ENCODE data around the gene RIMS4. TPM values are rescaled to one million over a fixed set of nuclear protein-coding genes. Genes with fewer than 3 reads are reported as not detected.

RIMS4 gene
- total and polyA plus RNA-seq, 9 of the 15 experiments (the other 6 are each of a cell fraction or from before 2014, with no cell fraction given) = 0.04 TPM; not detected in 8

Other genes starting within 250 kb of the RIMS4 start
Only the 7 nearest of the 8 such genes appear.
- gene ADA, start 158.8 kb downstream of the RIMS4 start, total RNA-seq (2014; rRNA removed) = 4.0 and 8.2 TPM in 2 replicates
- gene ADA, start 158.8 kb downstream of the RIMS4 start, total RNA-seq (2014; rRNA removed; fragmentation: Illumina TruSeq; extraction: Trizol) = 3.4 and 4.4 TPM in 2 replicates
- 4.6 and 5.3 TPM in 2 replicates for gene ADA, start 158.8 kb downstream of the RIMS4 start, total RNA-seq (2015; rRNA removed; fragmentation: Illumina TruSeq; extraction: Trizol)
- gene ADA, start 158.8 kb downstream of the RIMS4 start, total RNA-seq (2021) = 7.0 and 7.3 TPM in 2 replicates
- gene ADA, start 158.8 kb downstream of the RIMS4 start, polyA plus RNA-seq (2011; rRNA removed) = 26.1 and 26.8 TPM in 2 replicates
- 6.8 and 7.2 TPM in 2 replicates for gene ADA, start 158.8 kb downstream of the RIMS4 start, polyA plus RNA-seq (2014; fragmentation: Illumina TruSeq; extraction: Trizol)
- gene ADA, start 158.8 kb downstream of the RIMS4 start, polyA plus RNA-seq (2014; fragmentation: Nextera tagmentation; extraction: Ambion mirVana) = 1 to 10 TPM; 2.4 to 3.6 TPM
- 8.9 and 10.9 TPM in 2 replicates for gene ADA, start 158.8 kb downstream of the RIMS4 start, polyA plus RNA-seq (2014; rRNA removed)
- gene CCN5, start 95.2 kb downstream of the RIMS4 start, total RNA-seq (2014; rRNA removed) = not detected in 2 replicates
- not detected in 2 replicates for gene CCN5, start 95.2 kb downstream of the RIMS4 start, total RNA-seq (2014; rRNA removed; fragmentation: Illumina TruSeq; extraction: Trizol)
- not detected in 2 replicates for gene CCN5, start 95.2 kb downstream of the RIMS4 start, total RNA-seq (2015; rRNA removed; fragmentation: Illumina TruSeq; extraction: Trizol)
- not detected in 2 replicates for gene CCN5, start 95.2 kb downstream of the RIMS4 start, total RNA-seq (2021)
- gene CCN5, start 95.2 kb downstream of the RIMS4 start, polyA plus RNA-seq (2011; rRNA removed) = not detected in 2 replicates
- not detected in 2 replicates for gene CCN5, start 95.2 kb downstream of the RIMS4 start, polyA plus RNA-seq (2014; fragmentation: Illumina TruSeq; extraction: Trizol)
- gene CCN5, start 95.2 kb downstream of the RIMS4 start, polyA plus RNA-seq (2014; fragmentation: Nextera tagmentation; extraction: Ambion mirVana) = not detected
- not detected in 2 replicates for gene CCN5, start 95.2 kb downstream of the RIMS4 start, polyA plus RNA-seq (2014; rRNA removed)
- 0.16 and 0.23 TPM in 2 replicates for gene KCNK15, start 64.7 kb downstream of the RIMS4 start, total RNA-seq (2014; rRNA removed)
- 0.10 TPM in 1 of 2 replicates, not detected in the other for gene KCNK15, start 64.7 kb downstream of the RIMS4 start, total RNA-seq (2014; rRNA removed; fragmentation: Illumina TruSeq; extraction: Trizol)
- gene KCNK15, start 64.7 kb downstream of the RIMS4 start, total RNA-seq (2015; rRNA removed; fragmentation: Illumina TruSeq; extraction: Trizol) = not detected in 2 replicates
- 0.11 and 0.38 TPM in 2 replicates for gene KCNK15, start 64.7 kb downstream of the RIMS4 start, total RNA-seq (2021)
- gene KCNK15, start 64.7 kb downstream of the RIMS4 start, polyA plus RNA-seq (2011; rRNA removed) = 0.03 TPM in 1 of 2 replicates, not detected in the other
- gene KCNK15, start 64.7 kb downstream of the RIMS4 start, polyA plus RNA-seq (2014; fragmentation: Illumina TruSeq; extraction: Trizol) = 0.07 TPM in 1 of 2 replicates, not detected in the other
- gene KCNK15, start 64.7 kb downstream of the RIMS4 start, polyA plus RNA-seq (2014; fragmentation: Nextera tagmentation; extraction: Ambion mirVana) = not detected
- gene KCNK15, start 64.7 kb downstream of the RIMS4 start, polyA plus RNA-seq (2014; rRNA removed) = 0.30 TPM in 1 of 2 replicates, not detected in the other
- gene YWHAB, start 75.2 kb upstream of the RIMS4 start, total RNA-seq (2014; rRNA removed) = 60.6 and 70.0 TPM in 2 replicates
- gene YWHAB, start 75.2 kb upstream of the RIMS4 start, total RNA-seq (2014; rRNA removed; fragmentation: Illumina TruSeq; extraction: Trizol) = 96.1 and 109 TPM in 2 replicates
- gene YWHAB, start 75.2 kb upstream of the RIMS4 start, total RNA-seq (2015; rRNA removed; fragmentation: Illumina TruSeq; extraction: Trizol) = 83.8 and 90.4 TPM in 2 replicates
- gene YWHAB, start 75.2 kb upstream of the RIMS4 start, total RNA-seq (2021) = 178 and 180 TPM in 2 replicates
- 67.3 and 93.0 TPM in 2 replicates for gene YWHAB, start 75.2 kb upstream of the RIMS4 start, polyA plus RNA-seq (2011; rRNA removed)
- gene YWHAB, start 75.2 kb upstream of the RIMS4 start, polyA plus RNA-seq (2014; fragmentation: Illumina TruSeq; extraction: Trizol) = 166 and 185 TPM in 2 replicates
- gene YWHAB, start 75.2 kb upstream of the RIMS4 start, polyA plus RNA-seq (2014; fragmentation: Nextera tagmentation; extraction: Ambion mirVana) = 100 to 1,000 TPM; 106 to 124 TPM
- gene YWHAB, start 75.2 kb upstream of the RIMS4 start, polyA plus RNA-seq (2014; rRNA removed) = 78.1 and 78.3 TPM in 2 replicates
- gene PABPC1L, start 99.5 kb upstream of the RIMS4 start, total RNA-seq (2014; rRNA removed) = 15.8 and 22.2 TPM in 2 replicates
- gene PABPC1L, start 99.5 kb upstream of the RIMS4 start, total RNA-seq (2014; rRNA removed; fragmentation: Illumina TruSeq; extraction: Trizol) = 12.6 and 13.8 TPM in 2 replicates
- 12.2 and 12.9 TPM in 2 replicates for gene PABPC1L, start 99.5 kb upstream of the RIMS4 start, total RNA-seq (2015; rRNA removed; fragmentation: Illumina TruSeq; extraction: Trizol)
- 38.8 and 48.2 TPM in 2 replicates for gene PABPC1L, start 99.5 kb upstream of the RIMS4 start, total RNA-seq (2021)
- gene PABPC1L, start 99.5 kb upstream of the RIMS4 start, polyA plus RNA-seq (2011; rRNA removed) = 64.2 and 78.4 TPM in 2 replicates
- 43.8 and 48.8 TPM in 2 replicates for gene PABPC1L, start 99.5 kb upstream of the RIMS4 start, polyA plus RNA-seq (2014; fragmentation: Illumina TruSeq; extraction: Trizol)
- 1 to 10 TPM; 6.0 to 7.2 TPM for gene PABPC1L, start 99.5 kb upstream of the RIMS4 start, polyA plus RNA-seq (2014; fragmentation: Nextera tagmentation; extraction: Ambion mirVana)
- gene PABPC1L, start 99.5 kb upstream of the RIMS4 start, polyA plus RNA-seq (2014; rRNA removed) = 89.7 and 90.3 TPM in 2 replicates
- gene TOMM34, start 149.9 kb upstream of the RIMS4 start, total RNA-seq (2014; rRNA removed) = 41.7 and 49.7 TPM in 2 replicates
- gene TOMM34, start 149.9 kb upstream of the RIMS4 start, total RNA-seq (2014; rRNA removed; fragmentation: Illumina TruSeq; extraction: Trizol) = 30.9 and 31.7 TPM in 2 replicates
- 30.3 and 31.4 TPM in 2 replicates for gene TOMM34, start 149.9 kb upstream of the RIMS4 start, total RNA-seq (2015; rRNA removed; fragmentation: Illumina TruSeq; extraction: Trizol)
- 41.3 and 43.4 TPM in 2 replicates for gene TOMM34, start 149.9 kb upstream of the RIMS4 start, total RNA-seq (2021)
- gene TOMM34, start 149.9 kb upstream of the RIMS4 start, polyA plus RNA-seq (2011; rRNA removed) = 49.1 and 56.0 TPM in 2 replicates
- gene TOMM34, start 149.9 kb upstream of the RIMS4 start, polyA plus RNA-seq (2014; fragmentation: Illumina TruSeq; extraction: Trizol) = 62.6 and 69.4 TPM in 2 replicates
- 10 to 100 TPM; 18.1 to 32.6 TPM for gene TOMM34, start 149.9 kb upstream of the RIMS4 start, polyA plus RNA-seq (2014; fragmentation: Nextera tagmentation; extraction: Ambion mirVana)
- gene TOMM34, start 149.9 kb upstream of the RIMS4 start, polyA plus RNA-seq (2014; rRNA removed) = 44.8 and 50.6 TPM in 2 replicates
- gene STK4, start 156.0 kb upstream of the RIMS4 start, total RNA-seq (2014; rRNA removed) = 17.1 and 19.8 TPM in 2 replicates
- gene STK4, start 156.0 kb upstream of the RIMS4 start, total RNA-seq (2014; rRNA removed; fragmentation: Illumina TruSeq; extraction: Trizol) = 30.6 and 33.8 TPM in 2 replicates
- 27.6 and 30.4 TPM in 2 replicates for gene STK4, start 156.0 kb upstream of the RIMS4 start, total RNA-seq (2015; rRNA removed; fragmentation: Illumina TruSeq; extraction: Trizol)
- 27.4 and 27.5 TPM in 2 replicates for gene STK4, start 156.0 kb upstream of the RIMS4 start, total RNA-seq (2021)
- 22.7 and 29.7 TPM in 2 replicates for gene STK4, start 156.0 kb upstream of the RIMS4 start, polyA plus RNA-seq (2011; rRNA removed)
- 20.3 and 22.2 TPM in 2 replicates for gene STK4, start 156.0 kb upstream of the RIMS4 start, polyA plus RNA-seq (2014; fragmentation: Illumina TruSeq; extraction: Trizol)
- 10 to 100 TPM; 11.9 to 12.0 TPM for gene STK4, start 156.0 kb upstream of the RIMS4 start, polyA plus RNA-seq (2014; fragmentation: Nextera tagmentation; extraction: Ambion mirVana)
- gene STK4, start 156.0 kb upstream of the RIMS4 start, polyA plus RNA-seq (2014; rRNA removed) = 16.7 and 19.0 TPM in 2 replicates